Measurements from ENCODE around the gene HOXB5. TPM values are rescaled to one million over a fixed set of nuclear protein-coding genes. Genes with fewer than 3 reads are reported as not detected.

HOXB5 gene
- total RNA-seq, 2 experiments from 2014 or later, result not detected

GRCh38 chr17:48617471-48618255 is 24.1 kb upstream of the HOXB5 start:
- intact Hi-C loops (cut with DNase I, micrococcal nuclease), result loop anchor here (1.0 to 10.0 kb wide), 8 partner anchors 11 to 840 kb away; partner anchors contain the start of gene SCRN2 (in 1 of the 2)
- Mint-ChIP-seq H3K27me3 (peaks cover 100% of the 10 kb centered on the region), H3K27ac (no peak overlapping the region), H3K36me3 (ENCODE audit: low read depth) (no peaks in the 10 kb centered on the region), H3K9me3 (no peaks in the 10 kb centered on the region), H3K4me1 (ENCODE audit: low read depth) (peaks cover 51% of the 10 kb centered on the region), H3K4me3 (no peak overlapping the region)
- peaks cover 0 to 30% of the 10 kb centered on the region in 2 experiments for H3K9me3 ChIP-seq (ENCODE audit: control insufficient read depth in 1 of 2, insufficient read depth in 1 of 2, low read length in 2 of 2)
- ATAC-seq (ENCODE audit: poor library complexity) (no peak), DNase-seq (peak in 1 of 14 experiments; percentile 30)
- no peak overlapping the region for H3K27ac ChIP-seq (ENCODE audit: low read depth in 1 of 2, low read length in 2 of 2)
- H3K27me3 ChIP-seq (ENCODE audit: control insufficient read depth in 1 of 2, insufficient read depth in 2 of 2, low read length in 2 of 2), result peaks cover 89 to 97% of the 10 kb centered on the region in 2 experiments
- CTCF ChIA-PET, result interaction anchor here (0.6 to 1.8 kb wide), 20 partner anchors 10 to 615 kb away, joined by 3 to 24 read pairs (median 4); partner anchors contain the start of gene HOXB5
- no peak for TF ChIP-seq CTCF (IDR thresholded peaks at IDR 0.05)
- no peak overlapping the region for H3K4me3 ChIP-seq (ENCODE audit: low read length)
- H3K4me1 ChIP-seq (ENCODE audit: insufficient read depth, low read length), result peaks cover 46% of the 10 kb centered on the region
- no peaks in the 10 kb centered on the region for H3K36me3 ChIP-seq (ENCODE audit: insufficient read depth, low read length)
- POLR2A ChIA-PET, result interaction anchor here (1.0 to 1.6 kb wide), 4 partner anchors 8 to 592 kb away, joined by 3 to 9 read pairs (median 4); partner anchors contain the start of gene HOXB5

GRCh38 chr17:48616717-48617470 is 23.3 kb upstream of the HOXB5 start:
- H3K9me3 Mint-ChIP-seq, result no peaks in the 10 kb centered on the region
- POLR2A ChIA-PET, result no interaction called here
- no peaks in the 10 kb centered on the region for H3K36me3 Mint-ChIP-seq (ENCODE audit: low read depth)
- DNase-seq (no peak), ATAC-seq (ENCODE audit: poor library complexity) (no peak)
- Histone ChIP-seq H3K4me1 (ENCODE audit: insufficient read depth, low read length) (peaks cover 54% of the 10 kb centered on the region), H3K27ac (ENCODE audit: low read depth in 1 of 2, low read length in 2 of 2) (no peak overlapping the region), H3K9me3 (ENCODE audit: control insufficient read depth in 1 of 2, insufficient read depth in 1 of 2, low read length in 2 of 2) (peaks cover 0 to 30% of the 10 kb centered on the region in 2 experiments), H3K4me3 (ENCODE audit: low read length) (no peak overlapping the region), H3K36me3 (ENCODE audit: insufficient read depth, low read length) (no peaks in the 10 kb centered on the region), H3K27me3 (ENCODE audit: control insufficient read depth in 1 of 2, insufficient read depth in 2 of 2, low read length in 2 of 2) (peaks cover 87 to 96% of the 10 kb centered on the region in 2 experiments)
- H3K4me3 Mint-ChIP-seq, result peak overlapping the region; percentile 2
- no peak for TF ChIP-seq CTCF (IDR thresholded peaks at IDR 0.05)
- CTCF ChIA-PET, result interaction anchor here (0.8 to 1.4 kb wide), 2 partner anchors 29 to 486 kb away, joined by 3 to 4 read pairs; no protein-coding TSS in a partner anchor
- peaks cover 57% of the 10 kb centered on the region for H3K4me1 Mint-ChIP-seq (ENCODE audit: low read depth)
- peaks cover 98% of the 10 kb centered on the region for H3K27me3 Mint-ChIP-seq
- H3K27ac Mint-ChIP-seq, result no peak overlapping the region
- intact Hi-C loops (cut with DNase I, micrococcal nuclease), result loop anchor here (1.0 to 10.0 kb wide), 4 partner anchors 11 to 840 kb away; partner anchors contain the start of gene SCRN2 (in 1 of the 2)

- Mint-ChIP-seq H3K27me3 (peaks cover 98% of the 10 kb centered on the region), H3K4me3 (peak overlapping the region; percentile 2), H3K36me3 (ENCODE audit: low read depth) (no peaks in the 10 kb centered on the region), H3K27ac (no peak overlapping the region), H3K9me3 (no peaks in the 10 kb centered on the region), H3K4me1 (ENCODE audit: low read depth) (peaks cover 65% of the 10 kb centered on the region)
- no peak overlapping the region for H3K27ac ChIP-seq (ENCODE audit: low read depth in 1 of 2, low read length in 2 of 2)
- H3K4me1 ChIP-seq (ENCODE audit: insufficient read depth, low read length), result peaks cover 61% of the 10 kb centered on the region
- CTCF ChIA-PET, result interaction anchor here (0.8 to 1.7 kb wide), 2 partner anchors 28 to 159 kb away, joined by 3 read pairs; no protein-coding TSS in a partner anchor
- peaks cover 0 to 25% of the 10 kb centered on the region in 2 experiments for H3K9me3 ChIP-seq (ENCODE audit: control insufficient read depth in 1 of 2, insufficient read depth in 1 of 2, low read length in 2 of 2)
- H3K27me3 ChIP-seq (ENCODE audit: control insufficient read depth in 1 of 2, insufficient read depth in 2 of 2, low read length in 2 of 2), result peaks cover 87 to 96% of the 10 kb centered on the region in 2 experiments
- TF ChIP-seq CTCF (IDR thresholded peaks at IDR 0.05), result no peak
- H3K4me3 ChIP-seq (ENCODE audit: low read length), result no peak overlapping the region
- POLR2A ChIA-PET, result interaction anchor here (2.3 kb wide), 1 partner anchor 9 kb away, joined by 10 read pairs; the partner anchor contains the start of gene HOXB9
- ATAC-seq (ENCODE audit: poor library complexity), result no peak
- H3K36me3 ChIP-seq (ENCODE audit: insufficient read depth, low read length), result no peaks in the 10 kb centered on the region
- intact Hi-C loops (cut with DNase I, micrococcal nuclease), result loop anchor here (5.0 to 10.0 kb wide), 3 partner anchors 724 to 839 kb away; partner anchors contain the start of gene SCRN2 (in 1 of the 2)
- DNase-seq, result no peak
These were observed 22.6 kb upstream of the HOXB5 start for GRCh38 chr17:48615963-48616716.

Measured in CD4-positive, alpha-beta T cell (primary cell).